Measurements from ENCODE around the gene ARID2. TPM values are rescaled to one million over a fixed set of nuclear protein-coding genes. Genes with fewer than 3 reads are reported as not detected.

ARID2 gene
- total RNA-seq, 2 donors from 2014 or later, result 29.0 to 33.6 TPM

DNA sequence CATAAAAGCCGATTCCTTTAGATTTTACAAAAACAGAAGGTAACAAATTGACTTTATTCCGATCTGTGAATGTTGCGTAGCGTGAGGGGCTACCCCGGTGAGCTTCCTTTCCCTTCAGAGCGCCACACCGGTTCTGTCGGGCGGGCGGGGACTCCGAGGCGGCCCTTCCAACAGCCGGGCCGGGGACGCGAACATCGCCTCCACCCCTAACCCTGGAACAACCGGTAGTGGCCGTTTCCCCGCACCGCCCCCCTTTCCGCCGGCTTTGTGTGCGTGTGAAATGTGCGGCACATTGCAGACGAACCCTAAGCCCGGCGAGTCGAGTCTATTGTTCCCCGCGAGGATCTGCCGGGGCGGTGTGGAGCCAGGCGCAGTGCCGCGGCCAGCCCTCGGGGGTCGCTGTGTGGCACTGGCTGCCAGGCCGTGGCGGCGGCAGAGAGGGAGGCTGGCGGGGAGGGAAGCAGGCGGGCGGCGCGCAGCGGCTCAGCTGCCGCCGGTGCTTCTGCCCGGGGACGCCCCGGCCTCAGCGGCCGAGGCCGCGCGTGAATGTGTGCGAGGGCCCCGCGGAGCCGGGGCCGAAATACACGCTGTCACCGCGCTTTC lies 775 bp upstream of the ARID2 start:
- H3K9me3 Mint-ChIP-seq, result no peaks in the 10 kb centered on the region
- H3K36me3 Mint-ChIP-seq (ENCODE audit: low read depth), result peaks cover 37% of the 10 kb centered on the region
- H3K27ac Mint-ChIP-seq, result peak overlapping the region; percentile 99
- H3K4me1 Mint-ChIP-seq, result peaks cover 10% of the 10 kb centered on the region
- H3K4me3 Mint-ChIP-seq, result peak overlapping the region; percentile 84
- peak; percentile 71 for ATAC-seq (replicated peaks)
- H3K27me3 Mint-ChIP-seq, result no peaks in the 10 kb centered on the region

DNA sequence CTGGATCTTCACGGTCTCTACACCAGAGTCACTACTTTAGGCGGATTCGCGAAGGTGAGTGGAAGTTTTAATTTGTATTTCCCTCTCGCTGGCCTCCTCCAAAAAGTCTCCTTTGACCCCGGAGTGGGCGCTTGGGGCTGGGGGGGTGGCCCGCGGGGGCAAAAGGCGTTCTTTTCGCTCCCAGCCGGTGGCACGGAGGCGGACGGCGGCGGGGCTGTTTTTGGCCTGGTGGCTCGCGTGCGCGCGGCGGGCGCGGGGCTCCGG lies 510 bp downstream of the ARID2 start:
- Mint-ChIP-seq H3K9me3 (no peaks in the 10 kb centered on the region), H3K36me3 (ENCODE audit: low read depth) (peaks cover 49% of the 10 kb centered on the region), H3K4me1 (peaks cover 8% of the 10 kb centered on the region), H3K4me3 (peak overlapping the region; percentile 84), H3K27me3 (no peaks in the 10 kb centered on the region), H3K27ac (peak overlapping the region; percentile 87)
- ATAC-seq (replicated peaks), result no peak

DNA sequence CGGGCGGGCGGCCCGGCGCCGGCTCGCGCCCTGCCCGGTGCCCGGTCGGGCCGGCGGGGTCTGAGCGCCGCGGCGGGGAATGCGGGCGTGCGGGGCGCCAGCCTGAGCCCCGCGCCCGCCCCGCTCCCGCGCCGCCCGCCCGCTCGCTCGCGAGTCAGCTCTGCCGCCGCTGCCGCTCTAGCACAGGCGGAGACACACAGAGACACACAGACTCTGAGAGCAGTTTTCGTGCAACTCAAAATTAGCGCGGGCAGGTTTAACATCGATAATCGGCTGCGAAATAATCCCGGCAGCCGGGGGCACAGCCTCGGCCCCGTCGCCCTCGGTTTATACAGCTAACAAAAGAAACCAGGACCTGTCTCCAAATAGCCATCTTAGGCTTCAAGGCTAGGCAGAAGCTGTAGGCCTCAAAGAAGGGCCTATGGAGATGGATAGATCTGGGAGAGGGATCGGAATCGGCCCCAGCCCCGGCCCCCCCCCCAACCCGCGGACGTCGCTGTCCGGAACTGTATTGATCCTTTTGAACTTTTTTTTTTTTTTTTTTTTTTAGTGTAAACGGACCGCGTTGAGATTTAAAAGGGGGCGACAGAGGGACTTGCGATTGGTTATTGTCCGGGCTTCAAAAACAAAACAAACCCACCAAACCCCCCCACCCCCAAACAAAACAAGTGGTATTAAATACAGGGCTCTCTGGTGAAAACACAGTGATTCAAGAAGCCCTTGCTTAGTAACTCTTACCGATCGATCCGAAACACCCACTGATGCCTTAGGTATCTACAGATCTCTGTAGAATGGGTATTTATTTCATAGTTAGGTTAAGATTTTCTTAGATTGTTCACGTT lies 1.1 kb downstream of the ARID2 start:
- Mint-ChIP-seq H3K9me3 (no peaks in the 10 kb centered on the region), H3K27me3 (no peaks in the 10 kb centered on the region), H3K36me3 (ENCODE audit: low read depth) (peaks cover 54% of the 10 kb centered on the region), H3K27ac (peak overlapping the region; percentile 97), H3K4me1 (peaks cover 11% of the 10 kb centered on the region), H3K4me3 (peak overlapping the region; percentile 84)
- ATAC-seq (replicated peaks), result peak; percentile 8

DNA sequence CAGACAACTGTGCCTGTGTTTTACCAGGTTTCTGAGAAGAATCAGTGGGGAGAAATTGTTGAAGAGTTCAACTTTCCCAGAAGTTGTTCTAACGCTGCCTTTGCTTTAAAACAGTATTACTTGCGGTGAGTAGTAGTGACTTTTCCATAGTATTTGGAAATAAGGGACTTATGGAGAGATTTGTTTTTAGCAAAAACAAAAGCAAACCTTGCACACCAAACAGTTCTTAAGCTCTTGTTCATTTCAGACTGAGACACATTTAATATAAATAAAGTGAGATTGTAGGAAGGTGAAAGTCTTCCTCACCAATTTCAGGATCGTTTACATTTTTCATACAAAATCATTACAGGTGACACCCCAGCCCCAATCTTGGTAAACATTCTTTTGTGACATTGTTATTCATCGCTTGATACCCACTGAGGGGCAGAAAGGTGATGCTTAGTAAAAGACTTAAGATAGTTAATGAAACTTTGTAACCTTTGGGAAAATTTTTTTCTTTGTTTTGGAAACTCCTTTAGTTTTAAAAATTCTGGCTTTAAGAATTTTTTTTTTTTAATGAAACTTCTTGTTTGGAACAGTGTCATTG lies 1.8 kb downstream of the ARID2 start:
- no peaks in the 10 kb centered on the region for H3K9me3 Mint-ChIP-seq
- H3K36me3 Mint-ChIP-seq (ENCODE audit: low read depth), result peaks cover 55% of the 10 kb centered on the region
- H3K4me1 Mint-ChIP-seq, result peaks cover 11% of the 10 kb centered on the region
- ATAC-seq (replicated peaks), result no peak
- H3K4me3 Mint-ChIP-seq, result peak overlapping the region; percentile 84
- no peaks in the 10 kb centered on the region for H3K27me3 Mint-ChIP-seq
- H3K27ac Mint-ChIP-seq, result peak overlapping the region; percentile 97

DNA sequence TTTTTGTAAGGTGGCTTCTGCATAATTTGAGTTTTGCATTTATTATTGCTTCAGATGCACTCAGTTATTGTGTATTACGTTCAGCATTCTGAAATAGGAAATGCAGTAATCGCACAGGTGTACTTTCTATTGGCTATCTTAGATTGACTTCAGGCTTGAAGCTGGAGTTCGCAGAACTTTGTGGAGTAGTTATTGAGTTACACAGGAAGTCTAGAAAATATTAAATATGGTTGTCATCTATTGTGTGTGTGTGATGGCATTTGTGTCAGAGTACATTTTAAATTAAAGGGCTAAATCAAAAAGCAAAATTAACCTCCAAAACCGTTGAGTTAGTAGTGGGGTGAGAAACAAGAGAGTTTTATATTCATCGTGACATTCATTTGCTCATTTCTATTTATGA lies 2.7 kb downstream of the ARID2 start:
- Mint-ChIP-seq H3K4me1 (peaks cover 11% of the 10 kb centered on the region), H3K27ac (peak overlapping the region; percentile 84), H3K36me3 (ENCODE audit: low read depth) (peaks cover 61% of the 10 kb centered on the region), H3K9me3 (no peaks in the 10 kb centered on the region), H3K4me3 (peak overlapping the region; percentile 84), H3K27me3 (no peaks in the 10 kb centered on the region)
- ATAC-seq (replicated peaks), result no peak

DNA sequence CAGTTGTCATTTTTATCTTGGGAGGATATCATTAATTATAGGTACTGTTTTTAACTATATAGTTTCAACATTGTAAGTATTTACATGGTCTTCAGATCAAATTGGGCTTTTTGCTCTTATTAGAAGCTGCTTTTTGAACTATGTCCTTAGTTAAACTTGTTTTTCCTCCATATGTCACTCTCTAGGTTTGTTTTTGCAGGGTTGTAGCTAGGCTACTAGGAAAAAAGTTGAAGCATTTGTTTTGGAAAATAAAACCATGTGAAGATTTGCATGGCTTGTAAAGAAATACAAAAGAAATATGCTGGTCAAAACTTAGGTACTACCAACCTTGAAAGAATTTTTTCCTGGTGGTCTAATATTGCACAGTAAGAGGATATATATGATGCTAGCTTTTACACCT lies 3.4 kb downstream of the ARID2 start:
- Mint-ChIP-seq H3K4me3 (peak overlapping the region; percentile 84), H3K27me3 (no peaks in the 10 kb centered on the region), H3K9me3 (no peaks in the 10 kb centered on the region), H3K4me1 (peaks cover 11% of the 10 kb centered on the region), H3K36me3 (ENCODE audit: low read depth) (peaks cover 64% of the 10 kb centered on the region), H3K27ac (peak overlapping the region; percentile 84)
- no peak for ATAC-seq (replicated peaks)

DNA sequence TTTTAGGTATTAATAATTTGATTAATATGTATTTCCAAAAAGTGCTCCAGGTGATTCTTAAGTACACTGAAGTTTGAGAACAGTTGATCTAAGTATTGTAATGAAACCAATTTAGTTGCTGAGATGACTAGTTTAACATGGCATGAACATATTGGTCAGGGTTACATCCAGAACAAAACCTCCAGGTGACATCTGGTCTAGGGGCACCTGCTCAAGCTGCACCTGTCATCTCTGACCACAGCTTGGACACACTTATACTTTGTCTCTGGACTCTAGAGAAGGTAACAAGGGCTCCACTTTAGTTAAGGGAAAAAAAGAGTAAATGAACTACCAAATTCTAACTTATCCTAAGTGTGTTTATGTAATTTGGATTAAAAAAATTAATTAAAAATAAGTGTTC lies 8.1 kb downstream of the ARID2 start:
- no peak overlapping the region for H3K4me3 Mint-ChIP-seq
- no peaks in the 10 kb centered on the region for H3K27me3 Mint-ChIP-seq
- no peaks in the 10 kb centered on the region for H3K9me3 Mint-ChIP-seq
- H3K36me3 Mint-ChIP-seq (ENCODE audit: low read depth), result peaks cover 77% of the 10 kb centered on the region
- H3K27ac Mint-ChIP-seq, result no peak overlapping the region
- H3K4me1 Mint-ChIP-seq, result peaks cover 11% of the 10 kb centered on the region
- no peak for ATAC-seq (replicated peaks)

DNA sequence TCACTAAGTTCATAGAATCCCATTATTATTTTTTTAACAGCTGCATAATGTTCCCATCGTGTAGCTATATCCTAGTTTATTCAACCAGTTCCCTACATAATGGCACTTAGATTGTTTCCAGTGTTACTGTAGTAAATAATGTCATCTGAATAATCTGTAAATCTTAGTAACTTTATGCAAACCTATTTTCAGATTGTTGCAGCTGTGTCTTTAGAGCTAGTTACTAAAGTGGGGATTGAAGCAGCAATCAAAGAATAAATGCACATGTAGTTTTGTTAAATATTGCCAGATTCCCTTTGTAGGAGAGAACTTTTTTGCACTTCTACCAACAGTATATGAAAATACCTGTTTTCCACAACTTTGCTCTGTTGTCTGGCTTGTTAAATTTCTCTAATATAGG lies 13.1 kb downstream of the ARID2 start:
- Mint-ChIP-seq H3K4me1 (peaks cover 10% of the 10 kb centered on the region), H3K4me3 (no peak overlapping the region), H3K27ac (no peak overlapping the region), H3K36me3 (ENCODE audit: low read depth) (peaks cover 47% of the 10 kb centered on the region), H3K27me3 (no peaks in the 10 kb centered on the region), H3K9me3 (no peaks in the 10 kb centered on the region)
- no peak for ATAC-seq (replicated peaks)

DNA sequence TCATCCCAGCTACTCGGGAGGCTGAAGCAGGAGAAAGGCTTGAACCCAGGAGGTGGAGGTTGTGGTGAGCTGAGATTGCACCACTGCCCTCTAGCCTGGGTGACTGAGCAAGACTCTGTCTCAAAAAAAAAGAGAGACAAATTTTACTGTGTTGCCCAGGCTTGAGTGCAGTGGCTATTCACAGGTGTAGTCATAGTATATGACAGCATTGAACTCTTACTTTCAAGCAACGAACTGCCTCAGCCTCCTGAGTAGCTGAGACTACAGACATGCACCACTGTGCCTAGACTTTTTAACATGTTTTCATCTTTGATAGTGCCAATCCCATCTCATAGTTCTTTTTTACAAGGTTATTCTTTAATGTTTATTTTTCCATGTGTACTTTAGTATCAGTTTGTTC lies 13.7 kb downstream of the ARID2 start:
- H3K36me3 Mint-ChIP-seq (ENCODE audit: low read depth), result peaks cover 48% of the 10 kb centered on the region
- H3K4me3 Mint-ChIP-seq, result no peak overlapping the region
- H3K9me3 Mint-ChIP-seq, result no peaks in the 10 kb centered on the region
- no peak overlapping the region for H3K27ac Mint-ChIP-seq
- peaks cover 13% of the 10 kb centered on the region for H3K4me1 Mint-ChIP-seq
- no peaks in the 10 kb centered on the region for H3K27me3 Mint-ChIP-seq
- ATAC-seq (replicated peaks), result peak; percentile 87

DNA sequence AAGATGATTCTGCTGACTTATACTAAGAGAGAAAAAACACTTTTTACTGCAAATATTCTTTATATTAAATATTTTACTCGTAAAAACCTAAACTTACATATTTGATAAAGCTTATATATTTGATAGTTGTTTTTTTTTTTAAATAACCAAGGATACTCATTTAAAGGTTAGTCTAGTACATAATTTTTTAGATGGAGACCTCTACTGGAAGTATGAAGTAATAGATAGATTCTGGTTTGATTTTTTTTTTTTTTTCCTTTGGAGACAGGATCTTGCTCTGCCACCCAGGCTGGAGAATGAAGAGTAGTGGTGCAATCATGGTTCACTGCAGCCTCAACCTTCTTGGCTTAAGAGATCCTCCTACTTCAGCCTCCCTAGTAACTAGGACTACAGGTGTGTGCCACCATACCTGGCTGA lies 16.4 kb downstream of the ARID2 start:
- Mint-ChIP-seq H3K4me1 (peaks cover 33% of the 10 kb centered on the region), H3K27ac (no peak overlapping the region), H3K9me3 (no peaks in the 10 kb centered on the region), H3K4me3 (no peak overlapping the region), H3K36me3 (ENCODE audit: low read depth) (peaks cover 49% of the 10 kb centered on the region), H3K27me3 (no peaks in the 10 kb centered on the region)
- no peak for ATAC-seq (replicated peaks)

DNA sequence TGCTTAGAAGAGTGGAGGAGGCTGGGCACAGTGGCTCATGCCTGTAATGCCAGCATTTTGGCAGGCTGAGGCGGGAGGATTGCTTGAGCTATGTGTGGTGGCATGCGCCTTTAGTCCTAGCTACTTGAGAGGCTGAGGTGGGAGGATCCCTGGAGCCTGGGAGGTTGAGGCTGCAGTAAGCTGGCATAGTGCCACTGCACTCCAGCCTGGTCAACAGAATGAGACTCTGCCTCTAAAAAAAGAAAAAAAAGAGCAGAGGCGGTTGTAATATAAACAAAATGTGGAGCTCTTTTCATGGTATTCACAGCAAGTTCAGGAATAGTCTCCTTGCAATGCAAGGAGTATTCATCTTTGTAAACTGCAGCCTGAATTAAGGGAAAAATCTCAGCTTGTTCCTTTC lies 27.2 kb downstream of the ARID2 start:
- no peak overlapping the region for H3K27ac Mint-ChIP-seq
- H3K4me3 Mint-ChIP-seq, result no peak overlapping the region
- H3K36me3 Mint-ChIP-seq (ENCODE audit: low read depth), result peaks cover 38% of the 10 kb centered on the region
- peaks cover 22% of the 10 kb centered on the region for H3K4me1 Mint-ChIP-seq
- H3K9me3 Mint-ChIP-seq, result no peaks in the 10 kb centered on the region
- ATAC-seq (replicated peaks), result no peak
- H3K27me3 Mint-ChIP-seq, result no peaks in the 10 kb centered on the region

DNA sequence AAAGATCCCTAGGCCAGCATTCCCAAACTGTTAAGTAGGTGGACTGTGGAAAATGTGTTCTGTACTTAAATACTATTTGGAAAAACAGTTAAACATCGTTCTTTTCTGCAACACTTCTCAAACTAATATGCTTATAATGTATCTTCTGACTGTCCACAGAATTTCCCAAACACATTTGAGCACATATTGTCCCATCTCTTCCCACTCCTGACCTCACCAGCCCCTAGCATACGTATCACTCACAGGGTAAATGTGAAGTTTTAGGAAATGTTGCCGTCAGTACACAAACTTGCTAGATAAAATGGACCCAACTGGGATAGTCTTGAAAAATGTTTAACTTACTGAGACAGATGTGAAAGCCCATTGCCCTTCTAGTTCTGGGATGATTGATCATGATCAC lies 27.7 kb downstream of the ARID2 start:
- Mint-ChIP-seq H3K9me3 (no peaks in the 10 kb centered on the region), H3K36me3 (ENCODE audit: low read depth) (peaks cover 38% of the 10 kb centered on the region), H3K4me1 (peaks cover 23% of the 10 kb centered on the region), H3K27me3 (no peaks in the 10 kb centered on the region), H3K27ac (no peak overlapping the region), H3K4me3 (no peak overlapping the region)
- ATAC-seq (replicated peaks), result no peak

DNA sequence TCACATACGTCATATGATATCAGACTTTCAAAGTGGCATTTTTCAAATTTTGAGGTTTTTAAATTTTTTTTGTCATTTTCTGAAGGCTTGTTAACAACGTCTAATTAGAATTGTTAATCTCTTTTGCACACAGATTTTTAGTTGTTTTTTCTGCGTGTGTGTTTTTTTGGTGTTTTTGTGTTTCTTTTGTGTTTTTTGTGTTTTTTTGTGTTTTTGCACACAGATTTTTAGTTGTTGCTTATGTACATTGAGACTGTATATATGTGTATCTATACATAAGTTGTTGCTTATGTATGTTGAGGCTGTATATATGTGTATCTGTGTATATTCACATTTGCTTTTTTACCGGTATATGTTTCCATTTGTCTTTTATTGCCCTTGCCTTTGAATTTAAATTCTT lies 30.8 kb downstream of the ARID2 start:
- peaks cover 17% of the 10 kb centered on the region for H3K4me1 Mint-ChIP-seq
- H3K4me3 Mint-ChIP-seq, result no peak overlapping the region
- H3K9me3 Mint-ChIP-seq, result no peaks in the 10 kb centered on the region
- no peak overlapping the region for H3K27ac Mint-ChIP-seq
- H3K27me3 Mint-ChIP-seq, result no peaks in the 10 kb centered on the region
- H3K36me3 Mint-ChIP-seq (ENCODE audit: low read depth), result peaks cover 14% of the 10 kb centered on the region
- no peak for ATAC-seq (replicated peaks)

DNA sequence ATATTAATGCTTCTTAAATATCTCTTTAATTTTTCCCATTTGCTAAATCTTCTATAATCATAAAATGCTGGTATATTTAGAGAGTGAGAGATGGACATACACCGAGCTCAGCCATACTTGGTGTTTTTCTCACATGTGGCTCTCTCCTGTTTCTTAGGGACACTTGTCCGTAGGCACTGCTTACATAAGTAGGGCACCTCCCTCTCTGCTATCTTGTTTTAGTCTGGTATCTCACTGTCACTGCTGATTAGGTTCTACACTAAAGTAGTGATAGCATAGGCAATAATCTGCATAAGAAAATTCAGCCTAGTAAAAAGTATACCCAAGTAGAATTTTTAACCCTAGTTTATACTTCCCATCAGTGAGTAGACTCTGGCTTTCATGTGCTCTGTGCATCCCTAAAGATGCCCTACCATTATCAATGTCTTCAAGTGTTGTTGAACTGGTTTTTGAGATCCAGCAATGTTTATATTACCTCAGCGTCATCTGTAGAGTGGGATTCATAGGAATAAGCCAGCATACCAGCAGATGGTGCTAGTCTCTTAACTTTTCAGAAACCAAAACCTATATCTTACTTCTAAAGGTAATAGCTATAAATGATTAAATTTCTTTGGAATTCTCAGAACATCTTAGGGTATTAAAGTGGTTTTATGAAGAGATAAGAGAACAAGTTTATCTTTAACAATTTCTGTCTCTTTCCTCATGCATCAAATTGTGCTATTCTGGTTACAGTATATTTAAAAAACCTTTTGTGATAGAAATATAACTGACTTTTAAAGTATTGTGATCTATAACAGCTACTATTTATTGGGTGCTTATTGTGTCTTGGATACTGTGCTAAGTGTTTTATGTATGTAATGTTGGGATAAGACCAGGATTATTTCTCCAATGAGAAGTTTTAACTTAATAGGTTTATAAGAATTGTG lies 32.9 kb downstream of the ARID2 start:
- Mint-ChIP-seq H3K27me3 (no peaks in the 10 kb centered on the region), H3K36me3 (ENCODE audit: low read depth) (peaks cover 19% of the 10 kb centered on the region), H3K9me3 (no peaks in the 10 kb centered on the region), H3K4me1 (peaks cover 14% of the 10 kb centered on the region), H3K27ac (no peak overlapping the region), H3K4me3 (no peak overlapping the region)
- ATAC-seq (replicated peaks), result no peak

Data from activated T-helper 17 cell treated with anti-CD3 and anti-CD28 coated beads, Interleukin-2, amount 50 U/mL, for 72 hours (primary cell).